ENCODE measurements around the gene RAB9A. TPM values are rescaled to one million over a fixed set of nuclear protein-coding genes. Genes with fewer than 3 reads are reported as not detected.

The RAB9A gene
- total RNA-seq, 4 donors from 2014 or later: 37.0 to 49.8 (median 45.1) TPM

DNA sequence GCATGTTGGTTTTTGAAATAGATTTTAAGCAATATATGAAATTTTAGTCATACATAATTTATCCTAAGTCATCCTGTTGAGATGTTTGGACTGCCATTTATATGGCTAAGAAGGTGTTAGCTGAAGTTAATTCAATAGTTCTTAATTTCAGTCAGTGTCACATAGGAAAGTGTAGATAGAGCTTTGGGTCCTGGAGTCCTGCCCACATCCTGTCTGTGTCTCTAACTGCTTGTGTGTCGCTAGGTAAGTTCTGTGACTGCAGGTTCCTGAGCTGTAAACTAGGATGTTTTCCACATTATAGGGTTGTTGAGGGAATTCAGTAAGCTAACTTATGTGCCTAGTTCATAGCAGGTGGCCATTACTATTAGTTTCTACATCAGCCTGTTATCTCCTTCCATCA is 66.3 kb downstream of the RAB9A start:
- TF ChIP-seq, protein P1, sequence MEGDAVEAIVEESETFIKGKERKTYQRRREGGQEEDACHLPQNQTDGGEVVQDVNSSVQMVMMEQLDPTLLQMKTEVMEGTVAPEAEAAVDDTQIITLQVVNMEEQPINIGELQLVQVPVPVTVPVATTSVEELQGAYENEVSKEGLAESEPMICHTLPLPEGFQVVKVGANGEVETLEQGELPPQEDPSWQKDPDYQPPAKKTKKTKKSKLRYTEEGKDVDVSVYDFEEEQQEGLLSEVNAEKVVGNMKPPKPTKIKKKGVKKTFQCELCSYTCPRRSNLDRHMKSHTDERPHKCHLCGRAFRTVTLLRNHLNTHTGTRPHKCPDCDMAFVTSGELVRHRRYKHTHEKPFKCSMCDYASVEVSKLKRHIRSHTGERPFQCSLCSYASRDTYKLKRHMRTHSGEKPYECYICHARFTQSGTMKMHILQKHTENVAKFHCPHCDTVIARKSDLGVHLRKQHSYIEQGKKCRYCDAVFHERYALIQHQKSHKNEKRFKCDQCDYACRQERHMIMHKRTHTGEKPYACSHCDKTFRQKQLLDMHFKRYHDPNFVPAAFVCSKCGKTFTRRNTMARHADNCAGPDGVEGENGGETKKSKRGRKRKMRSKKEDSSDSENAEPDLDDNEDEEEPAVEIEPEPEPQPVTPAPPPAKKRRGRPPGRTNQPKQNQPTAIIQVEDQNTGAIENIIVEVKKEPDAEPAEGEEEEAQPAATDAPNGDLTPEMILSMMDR (IDR thresholded peaks at IDR 0.05; ENCODE audit: low read depth): no peak

DNA sequence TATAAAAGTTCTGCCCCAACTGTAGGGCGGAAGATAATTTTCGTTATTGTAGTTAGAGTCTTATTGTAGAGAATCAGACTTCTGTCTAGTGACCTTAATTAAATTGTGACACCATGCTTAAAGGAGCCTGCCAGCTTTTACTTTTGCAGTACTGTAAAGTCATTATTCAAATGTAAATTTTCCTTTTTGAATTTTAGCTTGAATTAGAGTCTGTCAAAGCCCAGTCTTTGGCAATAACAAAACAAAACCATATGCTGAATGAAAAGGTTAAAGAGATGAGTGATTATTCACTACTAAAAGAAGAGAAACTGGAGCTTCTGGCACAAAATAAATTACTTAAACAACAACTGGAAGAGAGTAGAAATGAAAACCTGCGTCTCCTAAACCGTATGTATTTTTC is 67.5 kb downstream of the RAB9A start:
- TF ChIP-seq, protein P1 (IDR thresholded peaks at IDR 0.05; ENCODE audit: low read depth): no peak

DNA sequence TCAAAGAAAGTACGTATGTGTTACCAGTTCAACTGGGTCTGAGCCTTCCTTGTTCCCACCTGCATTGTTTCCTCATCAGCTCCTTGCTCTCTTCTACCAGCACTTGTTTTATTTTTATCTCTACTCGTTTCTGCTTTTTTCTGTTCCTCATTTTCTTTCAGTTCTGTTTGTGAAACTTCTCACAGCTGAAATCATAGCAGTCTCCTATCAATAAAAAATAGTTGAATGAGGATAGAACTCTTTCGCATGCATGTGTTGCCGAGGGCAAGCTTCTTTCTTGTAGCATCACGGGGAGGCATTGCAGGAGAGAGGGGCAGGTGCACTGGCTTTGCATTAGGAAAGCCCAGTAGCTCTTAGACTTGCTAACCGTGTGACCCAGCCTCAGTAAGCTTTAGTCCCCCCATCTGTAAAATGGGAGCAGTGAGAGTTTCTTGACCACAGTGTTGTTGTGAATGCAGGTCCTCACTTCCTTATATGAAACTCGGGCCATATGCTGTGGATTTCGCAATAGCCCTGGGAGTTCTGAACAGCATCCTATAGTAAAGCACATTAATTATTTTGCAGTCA is 70.3 kb downstream of the RAB9A start:
- TF ChIP-seq, protein P1 (IDR thresholded peaks at IDR 0.05; ENCODE audit: low read depth): no peak

Other genes starting within 250 kb of the RAB9A start
- 10 to 100 TPM in 3 of 4 donors, not detected in 1; 11.6 to 90.1 (median 31.0) TPM for gene EGFL6, start 119.5 kb upstream of the RAB9A start, total RNA-seq
- gene TCEANC, start 36.0 kb upstream of the RAB9A start, total RNA-seq: 1 to 10 TPM; 3.1 to 5.9 (median 4.1) TPM
- gene TRAPPC2, start 45.5 kb downstream of the RAB9A start, total RNA-seq: 10 to 100 TPM in 1 of 4 donors, 1 to 10 TPM in 3; 5.9 to 16.5 (median 9.2) TPM
- gene OFD1, start 45.6 kb downstream of the RAB9A start, total RNA-seq: 10 to 100 TPM; 12.6 to 17.9 (median 14.9) TPM
- 1 to 10 TPM; 3.7 to 9.7 (median 8.3) TPM for gene GPM6B, start 128.0 kb downstream of the RAB9A start, total RNA-seq

All from subcutaneous adipose tissue (tissue), 4 donors.